HEK293 (cell line): ENCODE results near the gene SFPQ.

Experiments
- ZNF274 ChIP-seq, 2 experiments: fragments of 200-500 bp in 1 of 2; fragments of 450-650 bp in 1 of 2; sonication (Bioruptor generic) in 1 of 2; formaldehyde crosslinking in 1 of 2; IDR thresholded peaks; 2 replicates each; pipeline versions ENCODE4 v1.5.1 to v1.6.1; 2014 to 2016; ENCODE audit warnings: borderline replicate concordance in 1 of 2, inconsistent platforms in 1 of 2, low read length in 1 of 2, missing biosample characterization in 1 of 2, missing genetic modification characterization in 1 of 2
- ZNF549 ChIP-seq: fragments of 450-650 bp; IDR thresholded peaks from 2 replicates; pipeline ENCODE4 v1.5.1; 2018; ENCODE audit warnings: missing biosample characterization, missing genetic modification characterization, mild to moderate bottlenecking, inconsistent platforms, moderate library complexity

- TF ChIP-seq ZNF549 (tag by site-specific recombination): no peak
- no peak for TF ChIP-seq ZNF274 (IDR thresholded peaks at IDR 0.05; ENCODE audit: low read length)
- TF ChIP-seq ZNF274 (tag by site-specific recombination; IDR thresholded peaks at IDR 0.05; ENCODE audit: borderline replicate concordance): no peak
Observed at GRCh38 chr1:35143737-35144508, 49.0 kb downstream of the SFPQ start.
